ENCODE data around the gene PLA2G4B. TPM values are rescaled to one million over a fixed set of nuclear protein-coding genes. Genes with fewer than 3 reads are reported as not detected.

The PLA2G4B gene
- polyA plus RNA-seq, 1 donor (not counting 4 experiments of a cell fraction or from before 2014, with no cell fraction given): 8.6 TPM

GRCh38 chr15:41885841-41886240 is 47.2 kb downstream of the PLA2G4B start:
- no peak for FAIRE-seq

GRCh38 chr15:41886741-41887140 is 48.1 kb downstream of the PLA2G4B start:
- Histone ChIP-seq H3K27me3 (ENCODE audit: control insufficient read depth, extremely low read depth, insufficient read depth, low read length) (peaks cover 5% of the 10 kb centered on the region), H3K4me3 (ENCODE audit: control insufficient read depth in 2 of 3, extremely low read depth in 1 of 3, insufficient read depth in 2 of 3, low read depth in 1 of 3, low read length in 3 of 3) (no peak overlapping the region), H3K4me1 (ENCODE audit: control insufficient read depth, extremely low read depth, insufficient read depth, low read length) (peaks cover 4% of the 10 kb centered on the region), H3K9me3 (ENCODE audit: control insufficient read depth, low read depth, low read length) (no peaks in the 10 kb centered on the region), H3K27ac (ENCODE audit: control insufficient read depth, insufficient read depth, low read length) (no peak overlapping the region), H3K9ac (ENCODE audit: control insufficient read depth, extremely low read depth, insufficient read depth, low read length) (no peak overlapping the region), H3K4me2 (ENCODE audit: control insufficient read depth, extremely low read depth, insufficient read depth, low read depth, low read length) (no peak overlapping the region), H2AFZ (ENCODE audit: control insufficient read depth, low read length) (no peak overlapping the region), H4K20me1 (ENCODE audit: control insufficient read depth, extremely low read depth, insufficient read depth, low read length) (no peaks in the 10 kb centered on the region), H3K9me1 (ENCODE audit: control insufficient read depth, extremely low read depth, insufficient read depth, low read length) (no peaks in the 10 kb centered on the region), H3K79me2 (ENCODE audit: control insufficient read depth, insufficient read depth, low read length) (no peaks in the 10 kb centered on the region), H3K36me3 (ENCODE audit: control insufficient read depth in 2 of 2, extremely low read depth in 1 of 2, insufficient read depth in 2 of 2, low read length in 2 of 2) (no peaks in the 10 kb centered on the region)
- FAIRE-seq (no peak), DNase-seq (ENCODE audit: low read depth, low spot score) (no peak)
- dilution Hi-C loops (cut with MboI; ENCODE audit: extremely low pct_ligation_motif_present, low sequenced_read_pairs): no loop called here
- TF ChIP-seq CTCF (optimal IDR thresholded peaks at IDR 0.05 in 1 of 3, IDR thresholded peaks at IDR 0.05 in 1 of 3, conservative IDR thresholded peaks at IDR 0.05 in 1 of 3; ENCODE audit: extremely low read depth in 1 of 3, insufficient read depth in 2 of 3, low read length in 3 of 3) (no peak), EZH2 (IDR thresholded peaks at IDR 0.05; ENCODE audit: low read length) (no peak)

More at GRCh38 chr15:41885841-41886240, 47.2 kb downstream of the PLA2G4B start:
- Histone ChIP-seq H3K27me3 (ENCODE audit: control insufficient read depth, extremely low read depth, insufficient read depth, low read length) (peaks cover 13% of the 10 kb centered on the region), H3K4me1 (ENCODE audit: control insufficient read depth, extremely low read depth, insufficient read depth, low read length) (peaks cover 7% of the 10 kb centered on the region), H2AFZ (ENCODE audit: control insufficient read depth, low read length) (no peak overlapping the region), H3K9ac (ENCODE audit: control insufficient read depth, extremely low read depth, insufficient read depth, low read length) (no peak overlapping the region), H3K36me3 (ENCODE audit: control insufficient read depth in 2 of 2, extremely low read depth in 1 of 2, insufficient read depth in 2 of 2, low read length in 2 of 2) (no peaks in the 10 kb centered on the region), H4K20me1 (ENCODE audit: control insufficient read depth, extremely low read depth, insufficient read depth, low read length) (no peaks in the 10 kb centered on the region), H3K4me2 (ENCODE audit: control insufficient read depth, extremely low read depth, insufficient read depth, low read depth, low read length) (no peak overlapping the region), H3K9me1 (ENCODE audit: control insufficient read depth, extremely low read depth, insufficient read depth, low read length) (no peaks in the 10 kb centered on the region), H3K27ac (ENCODE audit: control insufficient read depth, insufficient read depth, low read length) (no peak overlapping the region), H3K79me2 (ENCODE audit: control insufficient read depth, insufficient read depth, low read length) (no peaks in the 10 kb centered on the region), H3K9me3 (ENCODE audit: control insufficient read depth, low read depth, low read length) (no peaks in the 10 kb centered on the region), H3K4me3 (ENCODE audit: control insufficient read depth in 2 of 3, extremely low read depth in 1 of 3, insufficient read depth in 2 of 3, low read depth in 1 of 3, low read length in 3 of 3) (no peak overlapping the region)
- TF ChIP-seq CTCF (optimal IDR thresholded peaks at IDR 0.05 in 1 of 3, IDR thresholded peaks at IDR 0.05 in 1 of 3, conservative IDR thresholded peaks at IDR 0.05 in 1 of 3; ENCODE audit: extremely low read depth in 1 of 3, insufficient read depth in 2 of 3, low read length in 3 of 3): no peak
- no peak for TF ChIP-seq EZH2 (IDR thresholded peaks at IDR 0.05; ENCODE audit: low read length)
- dilution Hi-C loops (cut with MboI; ENCODE audit: extremely low pct_ligation_motif_present, low sequenced_read_pairs): no loop called here
- no peak for DNase-seq (ENCODE audit: low read depth, low spot score)

Measured in keratinocyte (primary cell).